Measurements from ENCODE around the gene RNF8.
"Not testable (repeated sequence)": the region's sequence is repeated elsewhere in the genome, so short reads cannot be mapped to it uniquely, and the experiment has no call there.

The RNF8 gene

DNA sequence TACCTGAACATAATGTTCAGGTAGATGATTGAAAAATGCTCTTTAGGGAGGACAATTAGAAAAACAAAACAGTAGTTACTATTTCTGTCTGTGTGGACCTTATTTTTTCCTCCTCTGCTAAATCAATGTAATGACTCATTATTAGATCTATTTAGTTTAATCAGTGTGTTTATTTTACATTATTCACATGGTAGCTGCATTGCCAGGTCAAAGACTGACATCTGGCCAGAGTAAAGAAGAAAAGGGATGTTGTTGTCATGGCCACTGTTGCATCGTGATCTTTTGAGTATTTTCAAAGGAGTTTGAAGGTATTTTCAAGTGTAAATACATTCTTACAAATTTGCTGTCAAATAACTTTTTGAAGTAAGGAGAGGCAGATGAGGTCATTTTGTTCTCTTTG, 85.1 kb downstream of the RNF8 start:
- no peak for DNase-seq (ENCODE audit: low spot score)
- in situ Hi-C loops (cut with MboI; ENCODE audit: low sequenced_read_pairs, unreplicated experiment) = no loop called here
- TF ChIP-seq, protein P1, sequence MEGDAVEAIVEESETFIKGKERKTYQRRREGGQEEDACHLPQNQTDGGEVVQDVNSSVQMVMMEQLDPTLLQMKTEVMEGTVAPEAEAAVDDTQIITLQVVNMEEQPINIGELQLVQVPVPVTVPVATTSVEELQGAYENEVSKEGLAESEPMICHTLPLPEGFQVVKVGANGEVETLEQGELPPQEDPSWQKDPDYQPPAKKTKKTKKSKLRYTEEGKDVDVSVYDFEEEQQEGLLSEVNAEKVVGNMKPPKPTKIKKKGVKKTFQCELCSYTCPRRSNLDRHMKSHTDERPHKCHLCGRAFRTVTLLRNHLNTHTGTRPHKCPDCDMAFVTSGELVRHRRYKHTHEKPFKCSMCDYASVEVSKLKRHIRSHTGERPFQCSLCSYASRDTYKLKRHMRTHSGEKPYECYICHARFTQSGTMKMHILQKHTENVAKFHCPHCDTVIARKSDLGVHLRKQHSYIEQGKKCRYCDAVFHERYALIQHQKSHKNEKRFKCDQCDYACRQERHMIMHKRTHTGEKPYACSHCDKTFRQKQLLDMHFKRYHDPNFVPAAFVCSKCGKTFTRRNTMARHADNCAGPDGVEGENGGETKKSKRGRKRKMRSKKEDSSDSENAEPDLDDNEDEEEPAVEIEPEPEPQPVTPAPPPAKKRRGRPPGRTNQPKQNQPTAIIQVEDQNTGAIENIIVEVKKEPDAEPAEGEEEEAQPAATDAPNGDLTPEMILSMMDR (IDR thresholded peaks at IDR 0.05; ENCODE audit: borderline replicate concordance, control extremely low read depth, extremely low read depth, insufficient read depth, missing control alignments) = no peak

DNA sequence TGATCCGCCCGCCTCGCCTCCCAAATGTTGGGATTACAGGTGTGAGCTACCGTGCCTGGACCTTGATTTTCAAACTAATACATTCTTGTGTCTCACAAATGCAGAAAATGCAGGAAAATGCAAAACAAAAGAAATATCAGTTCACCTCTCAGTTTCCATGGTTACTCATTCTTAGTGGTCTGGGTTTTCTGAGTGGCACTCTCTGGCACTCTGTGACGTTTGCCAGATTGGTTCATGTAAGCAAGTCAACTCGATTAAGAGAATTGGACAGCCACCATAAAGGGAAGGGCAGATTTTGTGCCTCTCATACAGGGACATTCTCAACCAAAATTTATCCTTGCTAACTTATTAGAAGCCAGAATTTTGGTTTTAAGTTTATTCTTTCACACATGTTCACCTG, 87.9 kb downstream of the RNF8 start:
- no peak for DNase-seq (ENCODE audit: low spot score)
- TF ChIP-seq, protein P1 (IDR thresholded peaks at IDR 0.05; ENCODE audit: borderline replicate concordance, control extremely low read depth, extremely low read depth, insufficient read depth, missing control alignments) = no peak
- in situ Hi-C loops (cut with MboI; ENCODE audit: low sequenced_read_pairs, unreplicated experiment) = no loop called here

DNA sequence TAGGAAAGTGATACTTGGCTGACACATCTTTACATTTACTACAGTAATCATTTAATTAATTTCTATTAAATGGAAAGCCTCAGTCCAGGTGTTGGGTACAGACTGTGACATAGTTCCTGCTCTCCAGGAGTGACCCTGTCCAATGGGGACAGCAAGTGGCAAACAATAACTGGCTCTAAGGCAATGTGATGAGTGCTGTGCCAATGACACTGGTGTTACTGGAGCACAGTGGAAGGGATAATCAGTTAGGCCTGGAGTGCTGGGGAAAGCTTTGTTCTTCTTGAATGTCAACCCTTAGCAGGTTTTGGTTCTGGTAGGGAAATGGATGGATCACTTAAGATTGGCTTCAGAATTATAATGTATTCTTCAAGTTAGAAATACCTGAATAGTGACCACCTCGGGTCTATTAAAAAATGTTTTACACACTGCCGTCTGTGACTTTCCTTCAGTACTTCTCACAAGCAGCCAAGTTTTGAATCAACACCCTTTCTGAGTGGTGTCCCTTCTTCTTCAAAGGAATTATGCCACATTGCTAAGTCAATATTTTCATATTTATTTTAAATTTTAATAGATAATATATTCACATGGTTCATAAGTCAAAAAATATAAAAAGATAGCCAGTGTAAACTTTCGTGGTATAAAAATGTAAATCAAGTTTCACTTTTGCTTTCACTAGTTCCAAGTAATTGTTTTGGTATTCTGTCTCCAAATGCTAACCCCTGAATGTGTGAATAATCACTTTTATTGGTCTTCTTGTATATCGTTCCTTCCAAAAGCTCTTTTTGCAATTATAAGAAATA, 88.8 kb downstream of the RNF8 start:
- TF ChIP-seq, protein P1 (IDR thresholded peaks at IDR 0.05; ENCODE audit: borderline replicate concordance, control extremely low read depth, extremely low read depth, insufficient read depth, missing control alignments) = no peak
- in situ Hi-C loops (cut with MboI; ENCODE audit: low sequenced_read_pairs, unreplicated experiment) = no loop called here
- DNase-seq (ENCODE audit: low spot score) = no peak

DNA sequence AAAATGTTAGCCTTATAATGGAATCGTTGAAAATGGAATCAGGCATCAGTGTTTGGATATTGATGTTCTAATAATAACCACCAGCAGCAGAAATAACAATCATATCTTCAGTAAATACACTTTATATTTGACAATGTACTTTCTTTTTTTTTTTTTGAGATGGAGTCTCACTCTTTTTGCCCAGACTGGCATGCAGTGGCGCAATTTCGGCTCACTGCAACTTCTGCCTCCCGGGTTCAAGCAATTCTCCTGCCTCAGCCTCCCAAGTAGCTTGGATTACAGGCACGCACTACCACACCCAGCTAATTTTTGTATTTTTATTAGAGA, 89.4 kb downstream of the RNF8 start:
- DNase-seq (ENCODE audit: low spot score); in situ Hi-C loops (cut with MboI; ENCODE audit: low sequenced_read_pairs, unreplicated experiment): not testable (repeated sequence)
